ENCODE results near the gene TBXA2R. TPM values are rescaled to one million over a fixed set of nuclear protein-coding genes. Genes with fewer than 3 reads are reported as not detected.

Gene TBXA2R
- total RNA-seq, 1 experiment from 2014 or later, result not detected

DNA sequence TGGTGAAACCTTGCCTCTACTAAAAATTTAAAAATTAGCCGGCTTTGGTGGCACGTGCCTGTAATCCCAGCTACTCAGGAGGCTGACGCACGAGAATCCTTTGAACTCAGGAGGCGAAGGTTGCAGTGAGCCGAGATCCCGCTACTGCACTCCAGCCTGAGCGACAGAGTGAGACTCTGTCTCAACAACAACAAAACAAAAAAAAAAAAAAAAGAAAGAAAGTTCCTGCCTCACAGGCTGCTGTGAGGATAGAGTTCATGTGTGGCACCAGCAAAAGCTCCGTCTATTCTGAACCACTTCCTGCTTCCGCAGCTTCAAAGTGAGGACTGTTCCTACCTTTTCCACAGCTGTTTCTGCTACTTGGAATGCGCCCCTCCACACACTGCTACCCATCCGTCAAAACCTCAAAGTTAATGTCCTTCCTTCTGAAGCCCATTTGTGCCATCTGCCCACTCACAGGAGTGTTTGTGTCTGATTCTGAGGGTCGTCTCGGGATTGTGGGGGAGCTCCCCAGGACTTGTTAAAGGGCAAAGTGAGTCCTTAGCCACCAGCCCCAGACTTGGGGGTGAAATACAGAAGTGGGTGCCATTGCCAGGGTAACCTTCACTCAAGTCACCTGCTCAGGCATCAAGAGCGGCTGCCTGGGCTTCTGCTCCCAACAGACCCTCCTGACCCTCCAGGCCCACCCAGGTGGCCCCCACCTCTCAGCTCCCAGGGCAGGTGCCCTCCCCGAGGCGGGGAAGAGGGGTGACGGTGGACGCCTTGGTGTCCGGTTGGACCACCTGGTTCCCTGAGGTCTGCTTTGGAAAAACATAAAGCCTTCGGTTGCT is 52.2 kb downstream of the TBXA2R start:
- no peak for DNase-seq (ENCODE audit: low read depth)

DNA sequence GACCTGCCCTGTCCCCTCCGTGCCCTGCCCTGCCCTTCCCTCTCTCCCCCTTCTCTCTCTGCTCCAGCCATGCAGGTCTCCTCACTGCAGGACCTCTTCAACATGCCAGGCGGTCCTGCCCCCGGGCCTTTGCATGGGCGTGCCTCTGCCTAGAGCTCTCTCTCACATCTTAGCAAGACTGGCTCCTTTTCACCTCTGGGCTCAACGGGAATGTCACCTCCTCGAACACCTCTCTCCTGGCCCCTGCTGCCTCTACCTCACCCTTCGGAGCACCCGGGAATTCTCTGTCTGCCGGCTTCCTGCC is 54.9 kb downstream of the TBXA2R start:
- peak; percentile 5 for DNase-seq (ENCODE audit: low read depth)

GRCh38 chr19:3550947-3551791 is 55.5 kb downstream of the TBXA2R start:
- DNase-seq (ENCODE audit: low read depth), result peak; percentile 3

DNA sequence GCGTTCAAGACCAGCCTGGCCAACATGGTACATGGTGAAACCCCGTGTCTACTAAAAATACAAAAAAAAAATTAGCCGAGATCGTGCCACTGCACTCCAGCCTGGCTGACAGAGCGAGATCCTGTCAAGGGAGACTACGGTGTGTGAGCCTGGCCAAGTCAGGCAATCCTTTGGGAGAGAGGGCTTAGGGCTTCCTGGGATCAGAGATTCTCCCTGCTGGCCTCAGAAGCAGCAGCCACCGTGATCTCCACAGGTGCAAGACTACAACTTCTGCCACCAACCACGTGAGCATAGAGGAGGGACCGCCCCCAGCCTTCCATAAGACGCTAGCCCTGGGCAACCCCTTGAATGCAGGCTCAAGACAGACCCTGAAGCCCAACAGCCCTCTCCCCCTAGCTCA is 56.9 kb downstream of the TBXA2R start:
- no peak for DNase-seq (ENCODE audit: low read depth)

DNA sequence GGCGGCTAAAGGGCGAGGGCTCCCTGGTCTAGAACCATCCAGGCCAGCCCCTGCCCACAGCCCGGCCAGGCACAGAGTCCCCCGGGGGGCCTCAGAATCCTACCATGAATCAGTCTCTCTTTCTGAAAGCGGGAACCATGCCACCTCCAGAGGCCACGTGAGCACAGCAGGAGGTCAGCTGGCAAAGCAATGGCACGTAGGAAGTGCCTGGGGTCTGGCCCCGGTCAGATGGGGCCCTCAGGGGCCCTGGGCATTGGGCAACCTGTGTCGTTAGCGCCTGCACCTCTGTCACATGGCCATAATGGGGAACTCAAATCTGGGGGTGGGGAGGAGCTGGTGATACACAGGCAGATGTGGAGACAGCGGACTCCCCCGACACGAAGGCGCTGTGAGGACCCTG is 58.1 kb downstream of the TBXA2R start:
- DNase-seq (ENCODE audit: low read depth), result no peak

DNA sequence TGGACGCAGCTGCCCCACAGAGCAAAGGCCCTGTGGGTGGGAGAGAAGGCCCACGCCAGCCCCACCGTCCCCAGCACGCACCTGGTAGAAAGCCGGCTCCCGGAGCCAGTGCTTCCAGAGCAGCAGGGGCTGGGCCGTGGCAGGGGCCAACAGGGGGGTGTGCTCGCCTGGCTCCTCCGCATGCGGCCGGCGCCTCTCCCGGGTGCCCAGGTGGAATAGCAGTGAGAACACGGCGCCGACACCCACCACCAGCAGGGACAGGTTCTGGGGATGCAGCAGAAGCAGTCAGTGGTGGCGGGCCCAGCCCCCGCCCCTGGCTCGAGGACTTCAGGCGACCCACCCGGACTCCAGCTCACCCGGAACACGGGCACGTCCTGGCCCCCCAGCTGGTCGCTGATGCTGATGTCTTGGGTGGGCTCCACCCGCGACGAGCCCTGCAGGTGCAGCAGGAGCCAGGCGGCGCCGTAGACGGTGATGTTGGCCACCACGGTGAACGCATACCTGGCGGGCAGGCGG is 58.9 kb downstream of the TBXA2R start:
- DNase-seq (ENCODE audit: low read depth), result no peak

DNA sequence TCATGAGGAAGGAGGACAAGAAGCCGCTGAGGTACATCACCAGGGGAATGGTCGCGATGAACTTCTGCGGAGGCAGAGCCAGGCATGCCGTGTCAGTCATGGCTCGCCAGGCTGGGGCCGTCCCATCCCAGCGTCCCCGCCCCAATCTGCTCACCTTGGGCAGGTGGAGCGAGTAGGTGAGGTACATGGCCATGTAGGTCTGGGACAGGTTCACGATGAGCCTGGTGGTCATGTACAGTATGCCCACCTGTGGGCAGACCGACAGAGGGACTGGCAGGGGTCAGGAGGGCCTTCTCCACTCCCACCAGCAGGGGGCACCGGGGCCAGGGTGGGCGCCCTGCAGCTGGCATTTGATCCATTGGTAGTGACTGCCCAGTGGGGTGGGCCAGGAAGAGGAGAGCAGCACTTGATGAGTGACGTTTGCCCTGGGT is 59.4 kb downstream of the TBXA2R start:
- DNase-seq (ENCODE audit: low read depth), result no peak

DNA sequence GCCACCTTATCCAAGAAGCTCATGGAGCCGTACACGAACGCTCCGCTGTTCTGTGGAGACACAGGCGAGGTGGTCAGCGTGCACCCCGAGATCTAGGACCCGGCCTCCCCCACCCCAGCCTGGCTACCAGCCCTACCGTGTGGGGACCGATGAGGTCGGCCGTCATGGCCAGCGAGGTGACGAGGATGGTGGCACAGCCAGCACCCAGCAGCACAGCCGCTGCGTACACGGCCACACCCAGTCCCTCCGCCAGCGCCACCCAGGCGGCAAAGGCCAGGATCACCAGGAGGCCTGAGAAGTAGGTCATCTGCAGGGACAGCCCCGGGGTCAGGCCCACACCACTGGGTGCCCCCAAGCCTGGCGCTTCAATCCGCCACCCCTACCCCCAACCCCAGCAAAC is 60.6 kb downstream of the TBXA2R start:
- DNase-seq (ENCODE audit: low read depth), result no peak

DNA sequence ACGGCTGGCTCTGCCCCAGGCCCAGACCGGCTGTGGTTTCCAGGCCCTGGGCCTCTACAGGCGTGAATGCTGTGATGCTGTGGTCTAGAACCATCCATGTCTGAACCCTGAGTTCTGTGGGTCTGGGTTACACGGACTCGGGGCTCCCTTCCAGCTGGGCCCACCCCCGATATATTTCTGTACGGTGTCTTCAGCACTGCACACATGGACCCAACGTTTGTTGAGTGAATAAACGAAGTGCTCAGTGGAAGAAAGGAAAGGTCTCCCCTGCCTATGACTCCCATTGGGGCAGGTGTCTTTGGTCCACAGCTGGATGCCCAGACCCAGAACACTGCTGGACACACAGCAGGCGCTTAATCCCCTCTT is 61.0 kb downstream of the TBXA2R start:
- DNase-seq (ENCODE audit: low read depth), result no peak

DNA sequence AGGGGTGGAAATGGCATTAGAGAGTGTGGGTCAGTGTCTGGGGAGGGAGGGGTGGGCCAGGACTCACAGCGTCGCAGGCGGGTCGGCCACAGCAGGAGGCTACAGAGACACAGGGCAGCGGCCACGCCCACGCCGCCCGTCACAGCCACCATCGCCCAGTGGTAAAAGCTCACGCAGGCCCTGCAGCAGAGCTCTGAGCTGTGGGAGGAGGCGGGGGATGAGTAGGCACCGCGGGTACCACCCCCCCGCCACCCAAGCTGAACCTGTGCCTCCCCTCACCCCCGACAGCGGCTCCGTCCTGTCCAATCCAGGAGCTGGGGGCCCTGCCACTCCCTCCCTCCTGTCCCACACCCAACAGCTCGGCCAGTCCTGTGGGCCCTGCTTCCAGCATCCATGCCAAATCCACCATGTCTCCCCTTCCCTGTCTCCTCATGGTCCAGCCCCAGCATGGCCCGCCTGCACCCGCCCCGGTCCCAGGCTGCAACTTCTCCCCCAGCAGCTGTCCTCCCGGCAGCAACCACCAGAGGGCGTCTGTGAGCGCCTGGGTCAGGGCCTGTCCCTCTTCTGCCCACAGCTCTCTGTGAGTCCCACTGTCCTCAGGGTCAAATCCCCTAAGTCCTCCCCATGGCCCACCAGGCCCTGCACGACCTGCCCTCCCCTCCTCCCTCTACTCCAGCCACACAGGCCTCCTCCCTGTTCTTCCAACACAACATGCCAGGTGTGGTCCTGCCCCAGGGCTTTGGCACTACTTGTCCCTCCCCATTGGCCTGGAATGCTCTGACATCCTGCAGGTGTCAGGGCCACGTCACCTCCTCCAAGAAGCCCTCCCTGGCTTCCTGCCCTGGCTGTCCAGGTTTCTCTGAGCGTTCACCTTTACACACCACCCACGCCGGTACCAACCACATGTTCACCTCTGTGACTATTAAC is 61.7 kb downstream of the TBXA2R start:
- DNase-seq (ENCODE audit: low read depth), result peak; percentile 69

Other genes starting within 250 kb of the TBXA2R start
- gene NFIC, start 240.3 kb downstream of the TBXA2R start, total RNA-seq (2014; rRNA removed; shearing (Covaris generic)), result 16.0 and 20.2 TPM in 2 replicates
- gene SMIM24, start 126.3 kb downstream of the TBXA2R start, total RNA-seq (2014; rRNA removed; shearing (Covaris generic)), result not detected in 2 replicates
- not detected in 2 replicates for gene SMIM44, start 123.4 kb downstream of the TBXA2R start, total RNA-seq (2014; rRNA removed; shearing (Covaris generic))
- 22.9 and 24.2 TPM in 2 replicates for gene DOHH, start 106.2 kb downstream of the TBXA2R start, total RNA-seq (2014; rRNA removed; shearing (Covaris generic))
- 43.7 and 46.9 TPM in 2 replicates for gene FZR1, start 100.6 kb downstream of the TBXA2R start, total RNA-seq (2014; rRNA removed; shearing (Covaris generic))
- gene TEKTIP1, start 67.7 kb downstream of the TBXA2R start, total RNA-seq (2014; rRNA removed; shearing (Covaris generic)), result not detected in 2 replicates
- gene MFSD12, start 49.3 kb downstream of the TBXA2R start, total RNA-seq (2014; rRNA removed; shearing (Covaris generic)), result 50.5 and 93.6 TPM in 2 replicates
- 79.9 TPM in 2 replicates for gene HMG20B, start 33.9 kb downstream of the TBXA2R start, total RNA-seq (2014; rRNA removed; shearing (Covaris generic))
- gene GIPC3, start 21.4 kb downstream of the TBXA2R start, total RNA-seq (2014; rRNA removed; shearing (Covaris generic)), result not detected in 2 replicates
- 29.9 and 52.6 TPM in 2 replicates for gene CACTIN, start 19.9 kb upstream of the TBXA2R start, total RNA-seq (2014; rRNA removed; shearing (Covaris generic))
- gene PIP5K1C, start 93.6 kb upstream of the TBXA2R start, total RNA-seq (2014; rRNA removed; shearing (Covaris generic)), result 5.2 and 8.6 TPM in 2 replicates
- gene TJP3, start 101.5 kb upstream of the TBXA2R start, total RNA-seq (2014; rRNA removed; shearing (Covaris generic)), result 0.03 TPM in 1 of 2 replicates, not detected in the other
- 30.9 and 32.6 TPM in 2 replicates for gene APBA3, start 154.8 kb upstream of the TBXA2R start, total RNA-seq (2014; rRNA removed; shearing (Covaris generic))
- 140 and 153 TPM in 2 replicates for gene MRPL54, start 155.8 kb upstream of the TBXA2R start, total RNA-seq (2014; rRNA removed; shearing (Covaris generic))
- gene RAX2, start 165.4 kb upstream of the TBXA2R start, total RNA-seq (2014; rRNA removed; shearing (Covaris generic)), result not detected in 2 replicates
- gene MATK, start 179.5 kb upstream of the TBXA2R start, total RNA-seq (2014; rRNA removed; shearing (Covaris generic)), result 0.86 and 4.0 TPM in 2 replicates